Kidney epithelial cell (primary cell): ENCODE measurements around the gene IFFO2. TPM values are rescaled to one million over a fixed set of nuclear protein-coding genes. Genes with fewer than 3 reads are reported as not detected.

Experiments
- DNase-seq: peaks from one replicate; pipeline ENCODE4 v3.0.0-alpha.2; 2010; ENCODE audit warnings: low read depth
- H3K27me3 ChIP-seq: 2 replicates; pipeline ENCODE4 v1.6.0; 2011; ENCODE audit warnings: low read length; ENCODE audit not compliant: control insufficient read depth, insufficient read depth
- H3K36me3 ChIP-seq: 2 replicates; pipeline ENCODE4 v1.5.1; 2011; ENCODE audit warnings: low read length; ENCODE audit not compliant: control insufficient read depth, insufficient read depth
- H3K4me3 ChIP-seq: 2 replicates; pipeline ENCODE4 v1.5.1; 2011; ENCODE audit warnings: low read depth, mild to moderate bottlenecking, control low read depth, low read length
- total RNA-seq: library from RNA; depleted of rRNA; stranded (reverse); fragments of >200 nt; gene quantifications from 2 replicates; pipeline ENCODE4 v1.2.3, GENCODE V29; 2015
- TF ChIP-seq, protein P1 (sequence below): IDR thresholded peaks from 2 replicates; pipeline ENCODE4 v1.5.1; 2011; ENCODE audit warnings: mild to moderate bottlenecking, moderate library complexity, low read length, control low read depth, inconsistent platforms; ENCODE audit not compliant: insufficient read depth, poor library complexity, severe bottlenecking

IFFO2 gene
- total RNA-seq, 1 donor from 2014 or later: 25.3 TPM

DNA sequence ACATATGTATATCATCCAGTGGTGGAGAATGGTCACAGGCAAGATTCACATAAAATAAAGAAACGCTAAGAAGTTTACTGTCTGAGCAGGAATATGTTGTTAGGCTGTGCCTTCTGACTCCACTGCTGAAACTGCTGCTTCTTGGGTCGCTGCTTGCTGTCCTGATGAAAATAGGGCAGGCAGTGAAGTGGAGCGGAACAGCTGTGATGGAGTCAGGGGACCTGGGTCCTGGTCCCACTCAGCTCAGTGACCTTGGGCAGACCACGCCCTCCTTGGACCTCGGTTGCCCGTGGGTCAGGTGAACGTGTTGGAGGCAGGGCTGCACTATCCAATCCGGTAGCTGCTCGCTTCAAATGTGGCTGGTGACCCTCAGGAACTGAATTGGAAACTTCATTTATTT lies 33.4 kb upstream of the IFFO2 start:
- H3K27me3 ChIP-seq: no peaks in the 10 kb centered on the region
- DNase-seq: no peak
- TF ChIP-seq, protein P1, sequence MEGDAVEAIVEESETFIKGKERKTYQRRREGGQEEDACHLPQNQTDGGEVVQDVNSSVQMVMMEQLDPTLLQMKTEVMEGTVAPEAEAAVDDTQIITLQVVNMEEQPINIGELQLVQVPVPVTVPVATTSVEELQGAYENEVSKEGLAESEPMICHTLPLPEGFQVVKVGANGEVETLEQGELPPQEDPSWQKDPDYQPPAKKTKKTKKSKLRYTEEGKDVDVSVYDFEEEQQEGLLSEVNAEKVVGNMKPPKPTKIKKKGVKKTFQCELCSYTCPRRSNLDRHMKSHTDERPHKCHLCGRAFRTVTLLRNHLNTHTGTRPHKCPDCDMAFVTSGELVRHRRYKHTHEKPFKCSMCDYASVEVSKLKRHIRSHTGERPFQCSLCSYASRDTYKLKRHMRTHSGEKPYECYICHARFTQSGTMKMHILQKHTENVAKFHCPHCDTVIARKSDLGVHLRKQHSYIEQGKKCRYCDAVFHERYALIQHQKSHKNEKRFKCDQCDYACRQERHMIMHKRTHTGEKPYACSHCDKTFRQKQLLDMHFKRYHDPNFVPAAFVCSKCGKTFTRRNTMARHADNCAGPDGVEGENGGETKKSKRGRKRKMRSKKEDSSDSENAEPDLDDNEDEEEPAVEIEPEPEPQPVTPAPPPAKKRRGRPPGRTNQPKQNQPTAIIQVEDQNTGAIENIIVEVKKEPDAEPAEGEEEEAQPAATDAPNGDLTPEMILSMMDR: no peak
- no peak overlapping the region for H3K4me3 ChIP-seq
- H3K36me3 ChIP-seq: no peaks in the 10 kb centered on the region

DNA sequence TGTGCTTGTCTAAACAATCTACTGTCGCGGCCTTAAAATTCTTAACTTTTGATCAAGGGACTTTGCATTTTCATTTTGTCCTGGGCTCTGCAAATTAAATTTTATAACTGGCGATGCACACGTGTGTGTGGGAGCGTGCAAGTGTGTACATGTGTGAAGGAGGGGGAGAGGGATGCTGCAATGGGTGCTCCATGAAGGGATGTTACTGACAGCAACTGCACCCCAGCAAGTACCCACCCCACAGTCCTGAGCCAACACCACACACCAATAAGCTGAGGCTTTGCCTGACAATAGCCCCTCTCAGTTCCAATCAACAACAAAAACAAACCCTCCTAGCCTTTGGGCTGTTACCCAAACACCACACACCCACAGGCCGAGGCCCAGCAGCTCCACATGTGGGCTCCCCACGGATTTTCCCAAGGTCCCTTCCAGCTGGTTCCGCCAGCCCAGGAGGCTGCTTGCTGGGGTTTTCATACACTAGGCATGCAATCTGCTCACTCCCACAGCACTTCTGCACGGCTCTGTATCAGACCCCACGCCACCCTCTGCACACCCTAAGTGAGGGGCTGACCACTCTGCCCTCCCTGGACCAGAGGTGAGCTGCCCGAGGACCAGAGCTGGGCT lies 32.8 kb upstream of the IFFO2 start:
- H3K27me3 ChIP-seq: no peaks in the 10 kb centered on the region
- no peak overlapping the region for H3K4me3 ChIP-seq
- no peaks in the 10 kb centered on the region for H3K36me3 ChIP-seq
- TF ChIP-seq, protein P1: no peak
- DNase-seq: no peak

DNA sequence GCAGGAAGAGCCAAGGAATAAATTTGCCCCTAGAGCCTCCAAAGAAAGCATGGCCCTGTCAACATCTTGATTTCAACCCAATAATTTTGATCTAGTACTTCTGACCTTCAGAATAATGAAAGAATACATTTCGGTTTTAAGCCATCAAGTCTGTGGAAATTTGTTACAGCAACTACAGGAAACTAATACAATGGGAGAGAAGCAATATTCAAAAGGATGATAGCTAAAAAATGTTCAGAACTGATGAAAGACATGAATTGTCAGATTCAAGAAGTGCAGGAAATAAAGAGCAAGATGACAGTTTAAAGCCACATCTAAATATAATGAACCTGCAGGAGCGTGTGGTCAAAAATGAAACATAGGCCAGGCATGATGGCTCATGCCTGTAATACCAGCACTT lies 24.8 kb upstream of the IFFO2 start:
- no peak for DNase-seq
- H3K4me3 ChIP-seq: no peak overlapping the region
- TF ChIP-seq, protein P1: no peak
- H3K36me3 ChIP-seq: no peaks in the 10 kb centered on the region
- H3K27me3 ChIP-seq: no peaks in the 10 kb centered on the region

DNA sequence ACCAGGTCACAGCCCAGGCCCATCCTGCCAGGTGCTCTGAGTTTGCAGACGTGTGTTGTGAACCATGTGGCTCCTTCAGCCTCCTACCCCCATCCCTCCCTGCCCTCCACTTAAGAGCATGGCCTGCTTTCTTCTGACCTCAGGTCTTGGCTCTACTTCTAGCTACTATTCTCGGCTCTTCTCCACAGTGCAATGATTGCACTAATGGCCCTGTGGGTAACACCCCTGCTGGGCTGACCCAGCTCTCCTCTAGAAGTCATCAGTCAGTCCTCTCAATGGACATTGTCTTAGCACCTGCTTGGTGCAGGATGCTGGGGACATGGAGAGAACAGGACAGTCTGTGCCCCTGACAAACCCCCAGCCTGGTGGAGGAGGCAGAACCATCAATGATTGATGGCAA lies 22.2 kb upstream of the IFFO2 start:
- H3K4me3 ChIP-seq: no peak overlapping the region
- TF ChIP-seq, protein P1: no peak
- no peaks in the 10 kb centered on the region for H3K36me3 ChIP-seq
- DNase-seq: no peak
- H3K27me3 ChIP-seq: no peaks in the 10 kb centered on the region

DNA sequence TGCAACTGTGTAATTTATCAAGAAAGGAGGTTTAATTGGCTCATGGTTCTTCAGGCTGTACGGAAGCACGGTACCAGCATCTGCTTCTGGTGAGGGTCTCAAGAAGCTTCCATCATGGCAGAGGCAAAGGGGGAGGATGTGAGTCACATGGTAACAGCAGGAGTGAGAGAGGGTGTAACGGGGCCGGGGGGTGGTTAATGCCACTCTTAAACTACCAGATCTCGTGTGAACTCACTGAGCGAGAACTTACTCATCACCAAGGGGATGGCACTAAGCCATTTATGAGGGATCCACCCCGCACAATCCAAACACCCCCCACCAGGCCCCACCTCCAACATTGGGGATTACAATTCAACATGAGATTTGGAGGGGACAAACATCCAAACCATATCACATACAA lies 21.0 kb upstream of the IFFO2 start:
- no peaks in the 10 kb centered on the region for H3K27me3 ChIP-seq
- no peaks in the 10 kb centered on the region for H3K36me3 ChIP-seq
- DNase-seq: no peak
- H3K4me3 ChIP-seq: no peak overlapping the region
- TF ChIP-seq, protein P1: no peak

DNA sequence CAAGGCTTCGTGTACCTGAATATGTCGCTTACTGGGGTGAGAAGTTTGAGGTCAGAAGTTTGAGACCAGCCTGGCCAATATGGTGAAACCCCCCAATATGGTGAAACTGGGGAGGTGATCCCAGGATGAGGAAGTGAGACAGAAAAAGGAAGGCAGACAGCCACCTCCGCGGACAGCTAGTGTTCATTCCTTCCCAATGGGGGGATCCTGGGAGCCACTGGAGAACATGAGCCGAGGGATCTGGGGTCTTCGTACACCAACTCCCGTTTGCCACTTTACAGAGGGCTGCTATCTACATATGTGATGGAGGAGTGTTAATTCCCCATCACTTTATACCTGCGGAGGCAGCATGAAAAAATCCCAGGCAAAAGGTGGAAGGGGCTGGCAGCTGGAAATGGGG lies 19.6 kb upstream of the IFFO2 start:
- Histone ChIP-seq H3K27me3 (no peaks in the 10 kb centered on the region), H3K36me3 (no peaks in the 10 kb centered on the region), H3K4me3 (no peak overlapping the region)
- TF ChIP-seq, protein P1: no peak
- no peak for DNase-seq
